Body of pancreas (tissue), 4 donors: ENCODE results near the gene FBN1.

Experiments
- POLR2A ChIP-seq, 3 donors: fragments of 450-650 bp; IDR thresholded peaks; one replicate each; pipeline ENCODE4 v1.6.1; 2016; ENCODE audit warnings: antibody characterized with exemption in 3 of 3, mild to moderate bottlenecking in 2 of 3
- TF ChIP-seq, protein P1 (sequence below), 7 experiments: fragments of 450-650 bp in 4 of 7; fragments of 200-600 bp in 3 of 7; sonication (generic) in 3 of 7; IDR thresholded peaks; one replicate each; pipeline ENCODE4 v1.5.1; 2016 to 2019; ENCODE audit warnings: antibody characterized with exemption in 7 of 7

- TF ChIP-seq, protein P1, sequence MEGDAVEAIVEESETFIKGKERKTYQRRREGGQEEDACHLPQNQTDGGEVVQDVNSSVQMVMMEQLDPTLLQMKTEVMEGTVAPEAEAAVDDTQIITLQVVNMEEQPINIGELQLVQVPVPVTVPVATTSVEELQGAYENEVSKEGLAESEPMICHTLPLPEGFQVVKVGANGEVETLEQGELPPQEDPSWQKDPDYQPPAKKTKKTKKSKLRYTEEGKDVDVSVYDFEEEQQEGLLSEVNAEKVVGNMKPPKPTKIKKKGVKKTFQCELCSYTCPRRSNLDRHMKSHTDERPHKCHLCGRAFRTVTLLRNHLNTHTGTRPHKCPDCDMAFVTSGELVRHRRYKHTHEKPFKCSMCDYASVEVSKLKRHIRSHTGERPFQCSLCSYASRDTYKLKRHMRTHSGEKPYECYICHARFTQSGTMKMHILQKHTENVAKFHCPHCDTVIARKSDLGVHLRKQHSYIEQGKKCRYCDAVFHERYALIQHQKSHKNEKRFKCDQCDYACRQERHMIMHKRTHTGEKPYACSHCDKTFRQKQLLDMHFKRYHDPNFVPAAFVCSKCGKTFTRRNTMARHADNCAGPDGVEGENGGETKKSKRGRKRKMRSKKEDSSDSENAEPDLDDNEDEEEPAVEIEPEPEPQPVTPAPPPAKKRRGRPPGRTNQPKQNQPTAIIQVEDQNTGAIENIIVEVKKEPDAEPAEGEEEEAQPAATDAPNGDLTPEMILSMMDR (IDR thresholded peaks at IDR 0.05): no peak
- TF ChIP-seq POLR2A (IDR thresholded peaks at IDR 0.05): no peak
Measured at GRCh38 chr15:48532946-48533345, 112.6 kb downstream of the FBN1 start.
